Mesenchymal stem cell (in vitro differentiated cells and primary cell): ENCODE data around the gene COL8A2.

Source experiments
- DNase-seq: peaks from one replicate; pipeline ENCODE4 v3.0.0-alpha.2; 2013
- H2AFZ ChIP-seq: one replicate; pipeline ENCODE4 v1.6.1; 2013; ENCODE audit warnings: low read depth, mild to moderate bottlenecking, control low read depth, inconsistent platforms, low read length, moderate library complexity
- H2AK5ac ChIP-seq: 2 replicates; pipeline ENCODE4 v1.6.1; 2013; ENCODE audit warnings: low read length, moderate library complexity, mild to moderate bottlenecking, inconsistent platforms; ENCODE audit not compliant: severe bottlenecking
- H2BK120ac ChIP-seq: one replicate; pipeline ENCODE4 v1.6.1; 2013; ENCODE audit warnings: low read depth, mild to moderate bottlenecking, inconsistent platforms, low read length, moderate library complexity
- H2BK12ac ChIP-seq, 2 experiments: one replicate each; pipeline ENCODE4 v1.6.1; 2013; ENCODE audit warnings: inconsistent platforms in 2 of 2, low read length in 2 of 2, mild to moderate bottlenecking in 2 of 2, moderate library complexity in 2 of 2, control low read depth in 1 of 2
- H2BK15ac ChIP-seq: one replicate; pipeline ENCODE4 v1.6.1; 2013; ENCODE audit warnings: mild to moderate bottlenecking, low read depth, inconsistent platforms; ENCODE audit not compliant: poor library complexity, severe bottlenecking
- H2BK5ac ChIP-seq: 2 replicates; pipeline ENCODE4 v1.6.1; 2013; ENCODE audit warnings: low read depth, mild to moderate bottlenecking, low read length, control low read depth, inconsistent platforms; ENCODE audit not compliant: poor library complexity, severe bottlenecking
- H3K14ac ChIP-seq, 2 experiments: one replicate each; pipeline ENCODE4 v1.6.1; 2013; ENCODE audit warnings: inconsistent platforms in 2 of 2, low read length in 2 of 2, control low read depth in 1 of 2, mild to moderate bottlenecking in 1 of 2, moderate library complexity in 1 of 2
- H3K18ac ChIP-seq, 2 experiments: one replicate each; pipeline ENCODE4 v1.6.1; 2013; ENCODE audit warnings: inconsistent platforms in 2 of 2, low read length in 2 of 2, control low read depth in 1 of 2, low read depth in 1 of 2, mild to moderate bottlenecking in 1 of 2
- H3K23ac ChIP-seq, 2 experiments: one replicate each; pipeline ENCODE4 v1.6.1; 2013; ENCODE audit warnings: inconsistent platforms in 2 of 2, low read length in 2 of 2, mild to moderate bottlenecking in 2 of 2, moderate library complexity in 2 of 2, control low read depth in 1 of 2
- H3K27ac ChIP-seq: 2 replicates; pipeline ENCODE4 v1.5.1; 2013; ENCODE audit warnings: mild to moderate bottlenecking, moderate library complexity, low read length, control low read depth, inconsistent platforms; ENCODE audit not compliant: poor library complexity, severe bottlenecking
- H3K27me3 ChIP-seq, 2 experiments: 2 replicates each; pipeline versions ENCODE4 v1.6.1 to v1.7.0; 2013; ENCODE audit warnings: low read length in 2 of 2, mild to moderate bottlenecking in 2 of 2, moderate library complexity in 2 of 2, control low read depth in 1 of 2, inconsistent platforms in 1 of 2; ENCODE audit not compliant: control insufficient read depth in 1 of 2, insufficient read depth in 1 of 2
- H3K36me3 ChIP-seq, 2 experiments: 2 replicates each; pipeline versions ENCODE4 v1.6.1 to v1.7.0; 2013; ENCODE audit warnings: low read length in 2 of 2, control low read depth in 1 of 2, inconsistent platforms in 1 of 2, low read depth in 1 of 2, mild to moderate bottlenecking in 1 of 2; ENCODE audit not compliant: insufficient read depth in 2 of 2, control insufficient read depth in 1 of 2
- H3K4ac ChIP-seq, 2 experiments: one replicate each; pipeline ENCODE4 v1.6.1; 2013; ENCODE audit warnings: inconsistent platforms in 2 of 2, low read length in 2 of 2, mild to moderate bottlenecking in 2 of 2, moderate library complexity in 2 of 2, control low read depth in 1 of 2, low read depth in 1 of 2
- H3K4me1 ChIP-seq: 2 replicates; pipeline ENCODE4 v1.6.1; 2013; ENCODE audit warnings: low read depth, low read length, control low read depth; ENCODE audit not compliant: control insufficient read depth, insufficient read depth
- H3K4me2 ChIP-seq: 2 replicates; pipeline ENCODE4 v1.6.1; 2013; ENCODE audit warnings: low read length, mild to moderate bottlenecking, inconsistent platforms; ENCODE audit not compliant: poor library complexity, severe bottlenecking
- H3K4me3 ChIP-seq, 2 experiments: 2 replicates each; pipeline versions ENCODE4 v1.5.1 to v1.7.0; 2013; ENCODE audit warnings: low read length in 2 of 2, mild to moderate bottlenecking in 2 of 2, control low read depth in 1 of 2, low read depth in 1 of 2; ENCODE audit not compliant: insufficient read depth in 1 of 2
- H3K79me1 ChIP-seq: replicated peaks from 2 replicates; pipeline ENCODE4 v1.6.1; 2013; ENCODE audit warnings: mild to moderate bottlenecking, control low read depth, low read length, inconsistent platforms; ENCODE audit not compliant: poor library complexity, severe bottlenecking
- H3K9ac ChIP-seq: 2 replicates; pipeline ENCODE4 v1.7.0; 2013; ENCODE audit warnings: mild to moderate bottlenecking, low read length, moderate library complexity
- H3K9me3 ChIP-seq: 2 replicates; pipeline ENCODE4 v1.7.0; 2013; ENCODE audit warnings: mild to moderate bottlenecking, low read length; ENCODE audit not compliant: control insufficient read depth
- H4K8ac ChIP-seq: one replicate; pipeline ENCODE4 v1.6.1; 2013; ENCODE audit warnings: inconsistent platforms, mild to moderate bottlenecking, low read length, moderate library complexity
- H4K91ac ChIP-seq: one replicate; pipeline ENCODE4 v1.6.1; 2013; ENCODE audit warnings: mild to moderate bottlenecking, low read length, inconsistent platforms
- WGBS: methylation state at CpG from one replicate; pipeline ENCODE4 v1.1.7; 2013; ENCODE audit warnings: mixed read lengths; 5-methylcytosine and 5-hydroxymethylcytosine counted together

COL8A2 gene

DNA sequence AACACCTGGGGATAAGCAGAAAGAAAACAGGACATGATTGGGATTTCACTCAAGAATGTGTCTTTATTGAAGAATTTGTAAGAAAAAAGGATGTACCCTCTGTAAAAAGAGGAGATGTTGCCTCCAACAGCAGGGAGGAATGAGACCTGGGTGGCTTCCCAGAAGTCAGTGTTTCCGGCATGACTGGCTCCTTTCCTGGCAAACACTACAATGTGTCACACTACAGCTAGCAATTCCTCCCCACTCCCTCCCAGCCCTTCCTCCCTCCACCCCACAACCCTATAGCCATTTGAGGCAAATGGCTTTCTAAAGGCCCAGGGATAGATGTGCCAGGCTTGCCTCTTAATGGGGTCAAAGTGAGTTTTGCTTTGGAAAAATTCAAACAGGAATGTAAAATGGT is 11.5 kb upstream of the COL8A2 start:
- no peak overlapping the region for H4K8ac ChIP-seq
- H3K27ac ChIP-seq: no peak overlapping the region
- no peak overlapping the region for H3K23ac ChIP-seq
- peaks cover 23% of the 10 kb centered on the region for H3K79me1 ChIP-seq
- H3K4me2 ChIP-seq: no peak overlapping the region
- no peak overlapping the region for H3K14ac ChIP-seq
- H3K9ac ChIP-seq: peak overlapping the region; percentile 75
- H2BK15ac ChIP-seq: no peak overlapping the region
- H2BK120ac ChIP-seq: no peak overlapping the region
- H3K4me1 ChIP-seq: peaks cover 13% of the 10 kb centered on the region
- H4K91ac ChIP-seq: no peak overlapping the region
- no peak overlapping the region for H3K4ac ChIP-seq
- no peaks in the 10 kb centered on the region for H3K9me3 ChIP-seq
- peaks cover 20 to 34% of the 10 kb centered on the region in 2 experiments for H3K36me3 ChIP-seq
- H2BK12ac ChIP-seq: no peak overlapping the region
- H3K4me3 ChIP-seq: peak overlapping the region in 1 of 2 experiments; percentile 17
- H2BK5ac ChIP-seq: no peak overlapping the region
- H3K27me3 ChIP-seq: no peaks in the 10 kb centered on the region
- 85% methylated on average over 1 of the region's 1 CpG for WGBS
- H2AK5ac ChIP-seq: no peak overlapping the region
- peak; percentile 30 for DNase-seq
- H3K18ac ChIP-seq: no peak overlapping the region
- no peak overlapping the region for H2AFZ ChIP-seq

DNA sequence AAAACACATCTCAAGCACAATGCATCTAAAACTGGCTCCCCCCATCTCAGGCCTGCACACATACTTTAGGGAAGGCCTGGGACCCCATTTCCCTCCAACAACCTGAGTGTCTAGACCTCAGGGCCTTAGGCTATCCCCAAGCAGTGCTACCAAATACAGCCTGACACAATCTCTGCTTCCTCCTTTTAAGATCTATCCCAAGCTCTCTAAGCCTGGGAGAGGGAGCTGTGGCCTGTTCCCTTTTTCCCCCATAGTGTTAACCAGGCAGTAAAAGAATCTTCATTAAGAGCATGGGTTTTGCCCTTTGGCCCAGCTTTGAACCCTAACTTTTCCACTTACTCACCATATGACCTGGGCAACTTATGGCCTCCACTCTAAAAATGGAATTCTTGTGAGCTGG is 10.8 kb upstream of the COL8A2 start:
- no peak for DNase-seq
- peaks cover 23% of the 10 kb centered on the region for H3K79me1 ChIP-seq
- H3K27me3 ChIP-seq: no peaks in the 10 kb centered on the region
- H3K4me3 ChIP-seq: peak overlapping the region in 1 of 2 experiments; percentile 17
- no peak overlapping the region for H2BK5ac ChIP-seq
- H3K23ac ChIP-seq: no peak overlapping the region
- H3K9me3 ChIP-seq: no peaks in the 10 kb centered on the region
- H3K9ac ChIP-seq: peak overlapping the region; percentile 75
- no peak overlapping the region for H2AK5ac ChIP-seq
- no peak overlapping the region for H4K91ac ChIP-seq
- no peak overlapping the region for H3K27ac ChIP-seq
- no peak overlapping the region for H2BK12ac ChIP-seq
- peaks cover 13% of the 10 kb centered on the region for H3K4me1 ChIP-seq
- H2BK120ac ChIP-seq: no peak overlapping the region
- no peak overlapping the region for H3K4ac ChIP-seq
- H3K18ac ChIP-seq: no peak overlapping the region
- no peak overlapping the region for H2BK15ac ChIP-seq
- no peak overlapping the region for H3K4me2 ChIP-seq
- no peak overlapping the region for H3K14ac ChIP-seq
- no peak overlapping the region for H2AFZ ChIP-seq
- H4K8ac ChIP-seq: no peak overlapping the region
- peaks cover 20 to 34% of the 10 kb centered on the region in 2 experiments for H3K36me3 ChIP-seq

DNA sequence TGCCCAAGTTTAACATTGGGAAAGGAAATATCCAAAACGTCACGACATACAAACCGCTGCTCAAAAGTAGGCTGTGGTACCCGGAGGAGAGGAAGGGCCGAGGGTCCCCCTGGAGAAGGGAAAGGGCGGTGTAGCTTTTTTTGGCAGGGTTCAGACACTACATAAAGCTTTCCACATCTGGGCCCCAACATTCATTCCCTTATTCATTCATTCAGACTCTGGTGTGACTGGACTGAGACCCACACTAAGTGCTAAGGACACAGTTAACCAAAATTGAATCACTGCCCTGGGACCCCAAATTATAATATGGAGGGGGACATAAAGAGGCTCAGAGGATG is 10.3 kb upstream of the COL8A2 start:
- Histone ChIP-seq H3K18ac (no peak overlapping the region), H3K27me3 (no peaks in the 10 kb centered on the region), H2BK15ac (no peak overlapping the region), H4K91ac (no peak overlapping the region), H3K4ac (no peak overlapping the region), H2AK5ac (no peak overlapping the region), H3K36me3 (peaks cover 20 to 34% of the 10 kb centered on the region in 2 experiments), H4K8ac (no peak overlapping the region), H3K9me3 (no peaks in the 10 kb centered on the region), H3K9ac (peak overlapping the region; percentile 75), H2AFZ (no peak overlapping the region), H3K79me1 (peaks cover 23% of the 10 kb centered on the region), H3K4me3 (peak overlapping the region in 1 of 2 experiments; percentile 17), H3K14ac (no peak overlapping the region), H3K4me1 (peaks cover 15% of the 10 kb centered on the region), H3K27ac (no peak overlapping the region), H3K4me2 (no peak overlapping the region), H2BK5ac (no peak overlapping the region), H3K23ac (no peak overlapping the region), H2BK120ac (no peak overlapping the region), H2BK12ac (no peak overlapping the region)
- DNase-seq: no peak
- 97% methylated on average over 4 of the region's 6 CpGs for WGBS

DNA sequence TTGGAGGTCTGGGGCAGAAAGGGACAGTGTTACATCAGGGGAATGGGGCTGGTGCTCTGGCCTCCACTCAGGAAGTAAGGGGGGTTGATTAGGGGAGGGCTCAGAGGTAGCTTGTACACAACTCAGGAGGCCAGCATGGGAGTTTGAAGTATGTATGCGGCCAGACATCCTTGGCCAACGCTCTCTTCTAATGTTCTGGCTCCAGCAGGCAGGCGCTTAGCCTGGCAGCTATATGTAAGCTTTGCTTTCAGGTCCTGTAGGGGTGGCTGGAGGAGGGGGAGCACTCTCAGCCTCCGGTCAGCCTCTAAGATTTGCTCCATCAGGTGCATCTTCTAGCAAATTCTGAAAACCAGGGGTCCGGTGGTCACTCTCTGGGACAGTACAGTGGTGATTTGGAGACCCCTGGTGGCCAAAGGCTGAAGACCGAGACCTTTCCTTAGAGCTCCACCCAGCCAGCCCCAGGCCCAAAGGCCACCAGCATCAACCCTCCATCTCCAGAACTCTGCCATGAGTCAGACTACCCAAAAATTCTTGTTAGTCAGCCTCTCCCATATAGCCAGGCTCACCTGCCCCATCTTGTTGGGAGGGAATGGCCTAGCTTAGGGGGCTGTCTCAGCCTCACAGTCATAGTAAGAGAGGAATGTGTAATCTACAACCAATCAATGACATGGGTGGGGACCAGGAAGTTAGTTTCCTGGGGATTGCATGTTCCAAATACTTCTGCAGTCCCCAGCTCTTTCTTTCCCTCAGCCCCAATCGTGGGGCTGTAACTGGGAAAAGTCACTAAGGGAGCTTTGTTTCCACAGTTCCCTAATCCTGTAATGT is 9.7 kb upstream of the COL8A2 start:
- Histone ChIP-seq H3K36me3 (peaks cover 20 to 32% of the 10 kb centered on the region in 2 experiments), H3K14ac (no peak overlapping the region), H2BK12ac (no peak overlapping the region), H2AK5ac (peak overlapping the region; percentile 45), H2BK5ac (no peak overlapping the region), H3K4me3 (no peak overlapping the region), H3K4ac (peak overlapping the region in 1 of 2 experiments; percentile 20), H2AFZ (no peak overlapping the region), H3K27ac (no peak overlapping the region), H4K91ac (no peak overlapping the region), H3K4me1 (peaks cover 15% of the 10 kb centered on the region), H3K9ac (peak overlapping the region; percentile 75), H3K9me3 (no peaks in the 10 kb centered on the region), H3K4me2 (no peak overlapping the region), H3K27me3 (no peaks in the 10 kb centered on the region), H3K23ac (no peak overlapping the region), H2BK15ac (no peak overlapping the region), H3K18ac (no peak overlapping the region), H3K79me1 (peaks cover 19% of the 10 kb centered on the region), H4K8ac (no peak overlapping the region), H2BK120ac (no peak overlapping the region)
- 64% methylated on average over 7 of the region's 7 CpGs for WGBS
- DNase-seq: peak; percentile 61
